ENCODE results near the gene TOB1. TPM values are rescaled to one million over a fixed set of nuclear protein-coding genes. Genes with fewer than 3 reads are reported as not detected.

TOB1 gene
- polyA plus RNA-seq, 1 of the 3 experiments (the other 2 are of a cell fraction) = 19.3 TPM

- TF ChIP-seq TEAD4 (IDR thresholded peaks at IDR 0.05; ENCODE audit: borderline replicate concordance, insufficient read depth) = peak; percentile 51
- TF ChIP-seq FOXM1 (IDR thresholded peaks at IDR 0.05; ENCODE audit: low read depth) = no peak
- peak; percentile 61; the same call in 1 of the 2 replicates for TF ChIP-seq YY1 (IDR thresholded peaks at IDR 0.05; ENCODE audit: low read depth)
These were observed 890 bp downstream of the TOB1 start (continued) for GRCh38 chr17:50865060-50865867.

DNA sequence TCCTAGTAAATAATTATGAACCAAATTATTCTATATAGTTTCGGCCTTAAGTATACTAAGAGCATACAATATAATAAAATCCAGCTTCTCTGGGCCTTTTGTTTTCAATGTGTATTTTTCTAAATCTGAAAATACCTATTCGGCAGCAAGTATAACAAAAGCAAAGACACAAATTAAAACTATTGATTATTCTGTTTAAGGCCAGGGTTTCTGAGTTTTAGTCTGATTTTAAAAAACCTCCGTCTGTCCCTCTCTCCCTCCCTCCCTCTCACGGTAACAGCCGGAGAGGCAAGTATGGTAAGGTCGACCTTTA lies 1.5 kb downstream of the TOB1 start:
- ChIA-PET POLR2A (interaction anchor here (0.7 to 9.4 kb wide), 10 partner anchors 12 to 181 kb away, joined by 3 to 609 read pairs (median 55); no protein-coding TSS in a partner anchor), CTCF (interaction anchor here (1.0 to 22.4 kb wide), 14 partner anchors 9 to 289 kb away, joined by 3 to 820 read pairs (median 8); partner anchors contain the start of gene NME1)
- 6% methylated on average over 6 of the region's 6 CpGs for WGBS (ENCODE audit: low lambda C conversion rate)
- H3K4me3 ChIP-seq (ENCODE audit: low read depth in 2 of 2, low read length in 1 of 2) = peak overlapping the region; percentile 77 to 90
- no peaks in the 10 kb centered on the region for H3K27me3 ChIP-seq (ENCODE audit: insufficient read depth)
- no peaks in the 10 kb centered on the region for H3K9me2 ChIP-seq
- no peak for DNase-seq
- peak overlapping the region; percentile 78 for H3K4me2 ChIP-seq
- no peak overlapping the region for H2AFZ ChIP-seq (ENCODE audit: low read depth)
- peaks cover 36% of the 10 kb centered on the region for H4K20me1 ChIP-seq (ENCODE audit: insufficient read depth)
- H3K36me3 ChIP-seq (replicated peaks in 1 of 2; ENCODE audit: control insufficient read depth in 1 of 2, insufficient read depth in 2 of 2, low read length in 1 of 2) = peaks cover 26 to 30% of the 10 kb centered on the region in 2 experiments
- H3K4me1 ChIP-seq (ENCODE audit: control insufficient read depth in 1 of 2, insufficient read depth in 2 of 2, low read depth in 1 of 2, low read length in 1 of 2) = peaks cover 7 to 27% of the 10 kb centered on the region in 2 experiments; a peak in 2 of 4 replicates
- peaks cover 53% of the 10 kb centered on the region for H3K79me2 ChIP-seq (ENCODE audit: insufficient read depth)
- no peak for TF ChIP-seq CHD2 (IDR thresholded peaks at IDR 0.05; ENCODE audit: low read length, partially characterized antibody)
- 0 out of 2 replicates have a peak, but pooled peaks have one; percentile 25 for TF ChIP-seq MXI1 (IDR thresholded peaks at IDR 0.05; ENCODE audit: low read depth, low read length)
- peak overlapping the region; percentile 82 for H3K9ac ChIP-seq
- H3F3A ChIP-seq (replicated peaks; ENCODE audit: insufficient read depth) = peaks cover 31% of the 10 kb centered on the region
- H3K9me3 ChIP-seq = no peaks in the 10 kb centered on the region
- peak overlapping the region; percentile 65 to 93 for H3K27ac ChIP-seq (ENCODE audit: low read depth in 2 of 2, low read length in 1 of 2)

DNA sequence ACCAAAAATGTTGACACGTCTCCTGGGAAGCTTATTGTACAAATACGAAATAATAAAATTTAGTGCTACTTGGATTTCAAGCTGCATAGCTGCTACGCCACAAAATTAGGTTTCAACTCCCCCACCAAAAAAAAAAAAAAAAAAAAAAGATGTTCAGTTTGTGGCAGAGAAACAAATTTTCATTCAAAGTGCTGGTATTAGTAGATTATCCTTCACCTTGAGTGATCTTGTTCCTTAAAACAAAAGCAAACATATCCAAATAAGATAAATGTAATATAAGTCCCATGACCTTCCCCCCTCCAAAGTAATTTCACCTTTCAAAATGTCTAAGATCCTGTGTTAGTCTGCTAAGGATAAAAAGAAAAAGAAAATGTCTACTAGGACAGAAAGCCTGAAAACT lies 2.2 kb downstream of the TOB1 start:
- H3K9me3 ChIP-seq = no peaks in the 10 kb centered on the region
- H3K27me3 ChIP-seq (ENCODE audit: insufficient read depth) = no peaks in the 10 kb centered on the region
- H3K9me2 ChIP-seq = no peaks in the 10 kb centered on the region
- POLR2A ChIA-PET = interaction anchor here (0.9 to 9.4 kb wide), 6 partner anchors 11 to 182 kb away, joined by 4 to 609 read pairs (median 84); no protein-coding TSS in a partner anchor
- no peak for TF ChIP-seq RXRA (IDR thresholded peaks at IDR 0.05; ENCODE audit: borderline replicate concordance, low read depth)
- no peak for TF ChIP-seq ZBTB33 (IDR thresholded peaks at IDR 0.05; ENCODE audit: borderline replicate concordance, low read depth)
- TF ChIP-seq POLR2AphosphoS5 (IDR thresholded peaks at IDR 0.05; ENCODE audit: low read depth, low read length) = no peak
- TF ChIP-seq, protein P1, sequence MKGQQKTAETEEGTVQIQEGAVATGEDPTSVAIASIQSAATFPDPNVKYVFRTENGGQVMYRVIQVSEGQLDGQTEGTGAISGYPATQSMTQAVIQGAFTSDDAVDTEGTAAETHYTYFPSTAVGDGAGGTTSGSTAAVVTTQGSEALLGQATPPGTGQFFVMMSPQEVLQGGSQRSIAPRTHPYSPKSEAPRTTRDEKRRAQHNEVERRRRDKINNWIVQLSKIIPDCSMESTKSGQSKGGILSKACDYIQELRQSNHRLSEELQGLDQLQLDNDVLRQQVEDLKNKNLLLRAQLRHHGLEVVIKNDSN (IDR thresholded peaks at IDR 0.05; ENCODE audit: borderline replicate concordance, low read depth) = no peak
- TF ChIP-seq, protein P2, sequence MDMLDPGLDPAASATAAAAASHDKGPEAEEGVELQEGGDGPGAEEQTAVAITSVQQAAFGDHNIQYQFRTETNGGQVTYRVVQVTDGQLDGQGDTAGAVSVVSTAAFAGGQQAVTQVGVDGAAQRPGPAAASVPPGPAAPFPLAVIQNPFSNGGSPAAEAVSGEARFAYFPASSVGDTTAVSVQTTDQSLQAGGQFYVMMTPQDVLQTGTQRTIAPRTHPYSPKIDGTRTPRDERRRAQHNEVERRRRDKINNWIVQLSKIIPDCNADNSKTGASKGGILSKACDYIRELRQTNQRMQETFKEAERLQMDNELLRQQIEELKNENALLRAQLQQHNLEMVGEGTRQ (IDR thresholded peaks at IDR 0.05; ENCODE audit: borderline replicate concordance, low read depth, low read length) = no peak
- no peak for TF ChIP-seq ELF1 (IDR thresholded peaks at IDR 0.05)
- no peak for DNase-seq
- peaks cover 26 to 30% of the 10 kb centered on the region in 2 experiments for H3K36me3 ChIP-seq (replicated peaks in 1 of 2; ENCODE audit: control insufficient read depth in 1 of 2, insufficient read depth in 2 of 2, low read length in 1 of 2)
- H2AFZ ChIP-seq (ENCODE audit: low read depth) = no peak overlapping the region
- 91% methylated on average over 3 of the region's 3 CpGs for WGBS (ENCODE audit: low lambda C conversion rate)
- peak overlapping the region; percentile 77 to 90 for H3K4me3 ChIP-seq (ENCODE audit: low read depth in 2 of 2, low read length in 1 of 2)
- peaks cover 52% of the 10 kb centered on the region for H3K79me2 ChIP-seq (ENCODE audit: insufficient read depth)
- CTCF ChIA-PET = interaction anchor here (0.5 to 22.4 kb wide), 61 partner anchors 8 to 303 kb away, joined by 3 to 820 read pairs (median 4); partner anchors contain the start of genes NME1 and SPAG9
- H3K4me2 ChIP-seq = peak overlapping the region; percentile 78
- H3K9ac ChIP-seq = peak overlapping the region; percentile 82
- H4K20me1 ChIP-seq (ENCODE audit: insufficient read depth) = peaks cover 36% of the 10 kb centered on the region
- peaks cover 7 to 27% of the 10 kb centered on the region in 2 experiments; a peak in 2 of 4 replicates for H3K4me1 ChIP-seq (ENCODE audit: control insufficient read depth in 1 of 2, insufficient read depth in 2 of 2, low read depth in 1 of 2, low read length in 1 of 2)
- peak overlapping the region; percentile 65 to 93; a peak in 2 of 4 replicates for H3K27ac ChIP-seq (ENCODE audit: low read depth in 2 of 2, low read length in 1 of 2)
- H3F3A ChIP-seq (replicated peaks; ENCODE audit: insufficient read depth) = peaks cover 31% of the 10 kb centered on the region
